ENCODE data around the gene FAM131B. TPM values are rescaled to one million over a fixed set of nuclear protein-coding genes. Genes with fewer than 3 reads are reported as not detected.

Gene FAM131B
- total and polyA plus RNA-seq, 9 of the 15 experiments (the other 6 are each of a cell fraction or from before 2014, with no cell fraction given), result 0.03 to 0.04 TPM; not detected in 7

DNA sequence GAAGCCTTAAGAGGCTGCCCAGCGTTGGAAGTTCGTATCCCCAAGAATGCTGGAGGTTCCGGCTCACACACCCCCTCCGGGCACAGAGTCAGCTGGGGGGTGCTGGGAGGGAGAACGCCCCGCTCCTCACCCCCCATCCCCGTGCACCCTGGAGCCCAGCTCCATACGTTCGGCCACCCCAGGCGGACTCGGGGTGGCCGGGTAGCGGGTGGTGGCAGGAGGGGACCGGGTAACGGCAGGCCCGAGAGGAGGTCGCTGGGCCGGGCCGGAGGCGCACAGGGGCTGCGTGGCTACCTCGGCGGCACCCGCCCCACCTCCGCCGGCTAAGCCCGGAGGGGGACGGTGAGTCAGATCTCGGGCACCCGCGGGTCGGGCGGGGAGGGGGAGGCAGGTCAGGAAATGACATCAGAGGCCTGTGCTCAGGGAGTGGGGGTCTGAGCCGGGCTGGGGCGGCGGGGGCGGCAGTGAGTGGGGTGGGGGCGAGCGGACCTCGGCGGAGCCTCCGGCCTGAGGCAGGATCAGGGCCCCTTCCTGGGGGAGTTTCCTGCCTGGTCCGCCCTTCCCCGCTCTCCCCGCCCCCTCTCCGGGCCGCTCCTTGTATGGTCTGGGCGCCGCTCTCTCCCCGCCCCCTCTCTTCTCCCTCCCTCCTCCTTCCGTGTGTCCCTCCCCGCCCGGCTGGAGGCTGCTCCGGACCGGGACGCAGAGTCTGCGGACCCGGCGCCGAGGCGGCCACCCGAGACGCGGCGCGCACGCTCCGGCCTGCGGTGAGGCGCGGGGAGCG lies 18.3 kb upstream of the FAM131B start, which contains the start of gene ZYX (continued):
- TF ChIP-seq, protein P1, sequence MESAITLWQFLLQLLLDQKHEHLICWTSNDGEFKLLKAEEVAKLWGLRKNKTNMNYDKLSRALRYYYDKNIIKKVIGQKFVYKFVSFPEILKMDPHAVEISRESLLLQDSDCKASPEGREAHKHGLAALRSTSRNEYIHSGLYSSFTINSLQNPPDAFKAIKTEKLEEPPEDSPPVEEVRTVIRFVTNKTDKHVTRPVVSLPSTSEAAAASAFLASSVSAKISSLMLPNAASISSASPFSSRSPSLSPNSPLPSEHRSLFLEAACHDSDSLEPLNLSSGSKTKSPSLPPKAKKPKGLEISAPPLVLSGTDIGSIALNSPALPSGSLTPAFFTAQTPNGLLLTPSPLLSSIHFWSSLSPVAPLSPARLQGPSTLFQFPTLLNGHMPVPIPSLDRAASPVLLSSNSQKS (CRISPR knock-in tag; IDR thresholded peaks at IDR 0.05), result no peak
- no peak; the same call in 1 of the 2 replicates for TF ChIP-seq ZFPM2 (CRISPR knock-in tag; IDR thresholded peaks at IDR 0.05)
- TF ChIP-seq, protein P2, sequence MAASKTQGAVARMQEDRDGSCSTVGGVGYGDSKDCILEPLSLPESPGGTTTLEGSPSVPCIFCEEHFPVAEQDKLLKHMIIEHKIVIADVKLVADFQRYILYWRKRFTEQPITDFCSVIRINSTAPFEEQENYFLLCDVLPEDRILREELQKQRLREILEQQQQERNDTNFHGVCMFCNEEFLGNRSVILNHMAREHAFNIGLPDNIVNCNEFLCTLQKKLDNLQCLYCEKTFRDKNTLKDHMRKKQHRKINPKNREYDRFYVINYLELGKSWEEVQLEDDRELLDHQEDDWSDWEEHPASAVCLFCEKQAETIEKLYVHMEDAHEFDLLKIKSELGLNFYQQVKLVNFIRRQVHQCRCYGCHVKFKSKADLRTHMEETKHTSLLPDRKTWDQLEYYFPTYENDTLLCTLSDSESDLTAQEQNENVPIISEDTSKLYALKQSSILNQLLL (CRISPR knock-in tag; IDR thresholded peaks at IDR 0.05; ENCODE audit: borderline replicate concordance), result no peak
- TF ChIP-seq NONO (IDR thresholded peaks at IDR 0.05; ENCODE audit: low read depth in 2 of 2, low read length in 1 of 2), result peak; percentile 16 to 36; a peak in 2 of 4 replicates
- no peak for TF ChIP-seq SIX5 (IDR thresholded peaks at IDR 0.05; ENCODE audit: borderline replicate concordance in 1 of 2, insufficient read depth in 1 of 2, low read depth in 1 of 2, low read length in 2 of 2)
- TF ChIP-seq RAD51 (IDR thresholded peaks at IDR 0.05; ENCODE audit: borderline replicate concordance, low read depth), result no peak
- TF ChIP-seq, protein P3, sequence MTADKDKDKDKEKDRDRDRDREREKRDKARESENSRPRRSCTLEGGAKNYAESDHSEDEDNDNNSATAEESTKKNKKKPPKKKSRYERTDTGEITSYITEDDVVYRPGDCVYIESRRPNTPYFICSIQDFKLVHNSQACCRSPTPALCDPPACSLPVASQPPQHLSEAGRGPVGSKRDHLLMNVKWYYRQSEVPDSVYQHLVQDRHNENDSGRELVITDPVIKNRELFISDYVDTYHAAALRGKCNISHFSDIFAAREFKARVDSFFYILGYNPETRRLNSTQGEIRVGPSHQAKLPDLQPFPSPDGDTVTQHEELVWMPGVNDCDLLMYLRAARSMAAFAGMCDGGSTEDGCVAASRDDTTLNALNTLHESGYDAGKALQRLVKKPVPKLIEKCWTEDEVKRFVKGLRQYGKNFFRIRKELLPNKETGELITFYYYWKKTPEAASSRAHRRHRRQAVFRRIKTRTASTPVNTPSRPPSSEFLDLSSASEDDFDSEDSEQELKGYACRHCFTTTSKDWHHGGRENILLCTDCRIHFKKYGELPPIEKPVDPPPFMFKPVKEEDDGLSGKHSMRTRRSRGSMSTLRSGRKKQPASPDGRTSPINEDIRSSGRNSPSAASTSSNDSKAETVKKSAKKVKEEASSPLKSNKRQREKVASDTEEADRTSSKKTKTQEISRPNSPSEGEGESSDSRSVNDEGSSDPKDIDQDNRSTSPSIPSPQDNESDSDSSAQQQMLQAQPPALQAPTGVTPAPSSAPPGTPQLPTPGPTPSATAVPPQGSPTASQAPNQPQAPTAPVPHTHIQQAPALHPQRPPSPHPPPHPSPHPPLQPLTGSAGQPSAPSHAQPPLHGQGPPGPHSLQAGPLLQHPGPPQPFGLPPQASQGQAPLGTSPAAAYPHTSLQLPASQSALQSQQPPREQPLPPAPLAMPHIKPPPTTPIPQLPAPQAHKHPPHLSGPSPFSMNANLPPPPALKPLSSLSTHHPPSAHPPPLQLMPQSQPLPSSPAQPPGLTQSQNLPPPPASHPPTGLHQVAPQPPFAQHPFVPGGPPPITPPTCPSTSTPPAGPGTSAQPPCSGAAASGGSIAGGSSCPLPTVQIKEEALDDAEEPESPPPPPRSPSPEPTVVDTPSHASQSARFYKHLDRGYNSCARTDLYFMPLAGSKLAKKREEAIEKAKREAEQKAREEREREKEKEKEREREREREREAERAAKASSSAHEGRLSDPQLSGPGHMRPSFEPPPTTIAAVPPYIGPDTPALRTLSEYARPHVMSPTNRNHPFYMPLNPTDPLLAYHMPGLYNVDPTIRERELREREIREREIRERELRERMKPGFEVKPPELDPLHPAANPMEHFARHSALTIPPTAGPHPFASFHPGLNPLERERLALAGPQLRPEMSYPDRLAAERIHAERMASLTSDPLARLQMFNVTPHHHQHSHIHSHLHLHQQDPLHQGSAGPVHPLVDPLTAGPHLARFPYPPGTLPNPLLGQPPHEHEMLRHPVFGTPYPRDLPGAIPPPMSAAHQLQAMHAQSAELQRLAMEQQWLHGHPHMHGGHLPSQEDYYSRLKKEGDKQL (CRISPR knock-in tag; IDR thresholded peaks at IDR 0.05; ENCODE audit: borderline replicate concordance), result no peak
- no peak for TF ChIP-seq NR2C2 (CRISPR knock-in tag; IDR thresholded peaks at IDR 0.05)
- peak; percentile 80 for TF ChIP-seq NR2C2 (tag; IDR thresholded peaks at IDR 0.05)
- TF ChIP-seq, protein P4, sequence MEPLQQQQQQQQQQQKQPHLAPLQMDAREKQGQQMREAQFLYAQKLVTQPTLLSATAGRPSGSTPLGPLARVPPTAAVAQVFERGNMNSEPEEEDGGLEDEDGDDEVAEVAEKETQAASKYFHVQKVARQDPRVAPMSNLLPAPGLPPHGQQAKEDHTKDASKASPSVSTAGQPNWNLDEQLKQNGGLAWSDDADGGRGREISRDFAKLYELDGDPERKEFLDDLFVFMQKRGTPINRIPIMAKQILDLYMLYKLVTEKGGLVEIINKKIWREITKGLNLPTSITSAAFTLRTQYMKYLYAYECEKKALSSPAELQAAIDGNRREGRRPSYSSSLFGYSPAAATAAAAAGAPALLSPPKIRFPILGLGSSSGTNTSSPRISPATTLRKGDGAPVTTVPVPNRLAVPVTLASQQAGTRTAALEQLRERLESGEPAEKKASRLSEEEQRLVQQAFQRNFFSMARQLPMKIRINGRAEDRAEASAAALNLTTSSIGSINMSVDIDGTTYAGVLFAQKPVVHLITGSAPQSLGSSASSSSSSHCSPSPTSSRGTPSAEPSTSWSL (CRISPR knock-in tag; IDR thresholded peaks at IDR 0.05; ENCODE audit: borderline replicate concordance), result no peak
- no peak for TF ChIP-seq CCAR2 (IDR thresholded peaks at IDR 0.05; ENCODE audit: low read depth, low read length)
- no peak for TF ChIP-seq ZSCAN32 (CRISPR knock-in tag; IDR thresholded peaks at IDR 0.05)
- TF ChIP-seq JUND (IDR thresholded peaks at IDR 0.05; ENCODE audit: borderline replicate concordance, low read depth, low read length), result peak; percentile 93
- peak; percentile 76; the same call in 1 of the 3 replicates for TF ChIP-seq JUND (tag; IDR thresholded peaks at IDR 0.05; ENCODE audit: borderline replicate concordance, low read depth, low read length)
- TF ChIP-seq ZNF175 (CRISPR knock-in tag; IDR thresholded peaks at IDR 0.05; ENCODE audit: low read depth), result peak; percentile 91
